Coronary artery (tissue), 2 donors: Measurements from ENCODE around the gene PPP6C.
A peak's percentile ranks its signal among the peaks of the same experiment; 100 is the strongest.
"Not testable (repeated sequence)": the region's sequence is repeated elsewhere in the genome, so short reads cannot be mapped to it uniquely, and the experiment has no call there.

Source experiments
- DNase-seq: peaks from one replicate; pipeline ENCODE4 v3.0.0-alpha.2; 2017; ENCODE audit warnings: low spot score
- H3K27ac ChIP-seq, 2 donors: fragments of 200-600 bp; sonication (generic); one replicate each; pipeline ENCODE4 v1.5.1; 2016 to 2019
- H3K4me3 ChIP-seq: fragments of 200-600 bp; sonication (generic); 2 replicates; pipeline ENCODE4 v1.5.1; 2016; ENCODE audit warnings: mild to moderate bottlenecking, moderate library complexity
- CTCF ChIP-seq: fragments of 200-600 bp; sonication (generic); IDR thresholded peaks from one replicate; pipeline ENCODE4 v1.5.1; 2019; ENCODE audit warnings: antibody characterized with exemption

Gene PPP6C

GRCh38 chr9:125176636-125177035, 13.0 kb downstream of the PPP6C start:
- no peak overlapping the region for H3K27ac ChIP-seq
- TF ChIP-seq CTCF, result no peak
- H3K4me3 ChIP-seq, result no peak overlapping the region
- DNase-seq, result no peak

DNA sequence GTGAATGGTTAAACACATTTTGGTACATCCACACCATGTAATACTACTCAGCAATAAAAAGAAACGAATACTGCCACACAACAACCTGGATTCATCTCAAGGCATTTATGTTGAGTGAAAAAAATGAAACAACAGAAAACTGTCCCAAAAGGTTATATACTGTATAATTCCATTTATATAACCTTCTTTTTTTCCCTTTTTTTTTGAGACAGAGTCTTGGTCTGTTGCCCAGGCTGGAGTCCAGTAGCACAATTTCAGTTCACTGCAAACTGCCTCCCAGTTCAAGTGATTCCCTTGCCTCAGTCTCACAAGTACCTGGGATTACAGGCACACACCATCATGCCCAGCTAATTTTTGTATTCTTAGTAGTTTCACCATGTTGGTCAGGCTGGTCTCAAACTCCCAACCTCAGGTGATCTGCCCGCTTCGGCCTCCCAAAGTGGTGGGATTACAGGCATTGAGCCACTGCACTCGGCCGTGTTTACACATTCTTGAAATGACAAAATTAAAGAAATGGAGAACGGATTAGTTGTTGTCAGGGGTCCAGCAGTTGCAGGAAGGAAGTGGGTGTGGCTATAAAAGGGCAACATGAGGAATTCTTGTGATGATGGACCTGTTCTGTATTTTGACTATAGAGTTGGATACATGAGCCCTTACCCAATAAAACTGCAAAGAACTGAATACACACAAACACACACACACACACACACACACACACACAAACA, 17.4 kb downstream of the PPP6C start:
- no peak for DNase-seq
- peak overlapping the region; percentile 22 for H3K4me3 ChIP-seq
- peak overlapping the region in 1 of 2 donors; percentile 58 for H3K27ac ChIP-seq
- no peak for TF ChIP-seq CTCF

GRCh38 chr9:125169895-125170294, 19.7 kb downstream of the PPP6C start:
- TF ChIP-seq CTCF, result no peak
- no peak overlapping the region for H3K27ac ChIP-seq
- no peak for DNase-seq
- H3K4me3 ChIP-seq, result no peak overlapping the region

GRCh38 chr9:125166762-125167161, 22.8 kb downstream of the PPP6C start:
- DNase-seq, result no peak
- no peak overlapping the region for H3K4me3 ChIP-seq
- peak overlapping the region; percentile 32 to 61 for H3K27ac ChIP-seq
- TF ChIP-seq CTCF, result no peak

DNA sequence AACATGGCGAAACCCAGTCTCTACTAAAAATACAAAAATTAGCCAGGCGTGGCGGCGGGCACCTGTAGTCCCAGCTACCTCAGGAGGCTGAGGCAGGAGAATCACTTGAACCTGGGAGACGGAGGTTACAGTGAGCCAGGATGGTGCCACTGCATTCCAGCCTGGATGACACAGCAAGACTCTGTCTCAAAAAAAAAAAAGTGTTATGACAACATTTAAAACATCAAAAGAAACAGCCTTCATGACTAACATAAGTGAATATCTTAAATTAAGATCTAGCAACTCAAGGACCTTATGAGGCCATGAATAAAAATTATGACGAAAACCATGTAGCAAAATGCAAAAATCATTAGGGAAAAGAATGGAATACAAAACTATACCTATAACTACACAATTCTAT, 26.7 kb downstream of the PPP6C start:
- DNase-seq, H3K27ac ChIP-seq, H3K4me3 ChIP-seq: not testable (repeated sequence)

DNA sequence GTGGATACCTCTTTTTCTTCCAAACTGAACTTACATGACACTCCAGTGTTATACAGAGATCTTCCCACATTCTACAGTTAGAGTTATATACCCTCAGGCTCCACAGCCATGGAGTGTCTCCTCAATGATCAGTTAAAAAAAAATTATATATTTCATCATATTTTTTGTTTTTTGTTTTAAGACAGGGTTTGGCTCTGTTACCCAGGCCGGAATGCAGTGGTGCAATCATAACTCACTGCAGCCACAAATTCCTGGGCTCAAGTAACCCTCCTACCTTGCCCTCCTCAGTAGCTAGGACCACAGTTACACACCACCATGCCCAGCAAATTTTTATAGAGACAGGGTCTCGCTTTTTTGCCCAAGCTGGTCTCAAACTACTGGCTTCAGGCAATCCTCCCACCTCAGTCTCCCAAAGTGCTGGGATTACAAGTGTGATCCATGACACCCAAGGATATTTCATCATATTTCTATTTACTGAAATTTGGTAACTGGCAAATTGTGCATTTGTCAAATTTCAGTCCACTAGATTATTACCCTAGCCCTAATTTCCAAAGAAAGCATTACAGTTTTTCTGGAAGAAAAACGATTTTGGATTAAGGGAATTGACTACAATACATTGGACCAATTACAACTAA, 28.2 kb downstream of the PPP6C start:
- peak overlapping the region; percentile 27 for H3K4me3 ChIP-seq
- peak overlapping the region; percentile 42 to 78 for H3K27ac ChIP-seq
- TF ChIP-seq CTCF, result no peak
- DNase-seq, result no peak

GRCh38 chr9:125160750-125161149, 28.9 kb downstream of the PPP6C start:
- TF ChIP-seq CTCF, result no peak
- Histone ChIP-seq H3K27ac (peak overlapping the region; percentile 42 to 78), H3K4me3 (no peak overlapping the region)
- DNase-seq, result no peak
